Kidney (tissue), 14 donors: Measurements from ENCODE around the gene PPM1E. TPM values are rescaled to one million over a fixed set of nuclear protein-coding genes. Genes with fewer than 3 reads are reported as not detected.

Experiments used
- DNase-seq, 5 donors: peaks; one replicate each; pipeline ENCODE4 v3.0.0-alpha.2; 2013 to 2020
- FAIRE-seq: peaks from 2 replicates; lab custom pipeline; 2012; peaks lifted over from hg19 to GRCh38; lab: Jason Lieb, UNC
- H3K27ac ChIP-seq, 2 donors: one replicate each; pipeline ENCODE4 v1.7.0; 2013; ENCODE audit warnings: low read depth in 2 of 2, low read length in 2 of 2, inconsistent platforms in 1 of 2
- H3K27me3 ChIP-seq: one replicate; pipeline ENCODE4 v1.7.1; 2013; ENCODE audit warnings: low read length, inconsistent platforms; ENCODE audit not compliant: control insufficient read depth, insufficient read depth
- H3K36me3 ChIP-seq, 3 donors: one replicate each; pipeline versions ENCODE4 v1.7.0 to v1.7.1; 2013; ENCODE audit warnings: low read length in 3 of 3, control low read depth in 1 of 3, inconsistent platforms in 1 of 3; ENCODE audit not compliant: insufficient read depth in 3 of 3, control insufficient read depth in 2 of 3
- H3K4me1 ChIP-seq, 3 donors: one replicate each; pipeline versions ENCODE4 v1.7.0 to v1.7.1; 2013; ENCODE audit warnings: low read length in 3 of 3, inconsistent platforms in 1 of 3, low read depth in 1 of 3; ENCODE audit not compliant: control insufficient read depth in 2 of 3, insufficient read depth in 2 of 3
- H3K4me3 ChIP-seq, 3 donors: one replicate each; pipeline versions ENCODE4 v1.7.0 to v1.8.1; 2013; ENCODE audit warnings: low read length in 3 of 3, control low read depth in 1 of 3, inconsistent platforms in 1 of 3
- H3K9ac ChIP-seq, 3 donors: one replicate each; pipeline versions ENCODE4 v1.7.0 to v1.7.1; 2013; ENCODE audit warnings: low read length in 3 of 3, control low read depth in 1 of 3, inconsistent platforms in 1 of 3
- H3K9me3 ChIP-seq, 3 donors: one replicate each; pipeline versions ENCODE4 v1.7.0 to v1.7.1; 2013; ENCODE audit warnings: low read length in 3 of 3, control low read depth in 1 of 3, inconsistent platforms in 1 of 3; ENCODE audit not compliant: control insufficient read depth in 2 of 3, insufficient read depth in 1 of 3
- intact Hi-C: fragments of 100-400 bp; cut with DNase I; formaldehyde crosslinking; loops from one replicate; pipeline ENCODE4 v1.11.1; 2022
- polyA plus RNA-seq: library from polyadenylated mRNA; stranded (reverse); fragments of 350-450 nt; fragmentation: Illumina TruSeq; extraction: RNeasy Lipid Tissue Mini Kit (QIAGEN cat#74804); gene quantifications from one replicate; pipeline ENCODE4 v1.2.3, GENCODE V29; 2014; ENCODE audit warnings: low read depth, low replicate concordance; ENCODE audit not compliant: insufficient read depth
- total RNA-seq: library from RNA; stranded (reverse); fragmentation: NEBNext Ultra II Directional; extraction: Animal tissue kit (Norgen Biotek cat#: 25700); gene quantifications from one replicate; pipeline ENCODE4 v1.2.1, GENCODE V29; 2021
- TF ChIP-seq, protein P1 (sequence below): IDR thresholded peaks from 3 replicates; pipeline ENCODE4 v1.5.1; 2012; ENCODE audit warnings: mild to moderate bottlenecking, moderate library complexity, borderline replicate concordance; ENCODE audit not compliant: insufficient read depth; ENCODE audit errors: extremely low read depth
- donor health status: control.
- donor health status: control.
- donor health status: control.
- donor health status: control.
- donor health status: control.
- donor health status: DM: yes; HTN: yes; CAD: no.
- donor health status: Normal renal cell carcinoma (clear cell type).

PPM1E gene
- total and polyA plus RNA-seq, 2 donors from 2014 or later = 0.47 to 0.82 TPM

- Histone ChIP-seq H3K27me3 (no peaks in the 10 kb centered on the region), H3K9me3 (peaks cover 0 to 8% (median 0%) of the 10 kb centered on the region in 3 donors), H3K27ac (no peak overlapping the region), H3K4me3 (no peak overlapping the region), H3K4me1 (no peaks in the 10 kb centered on the region), H3K9ac (no peak overlapping the region), H3K36me3 (no peaks in the 10 kb centered on the region)
- intact Hi-C loops = no loop called here
- no peak for DNase-seq
- FAIRE-seq = no peak
- TF ChIP-seq, protein P1, sequence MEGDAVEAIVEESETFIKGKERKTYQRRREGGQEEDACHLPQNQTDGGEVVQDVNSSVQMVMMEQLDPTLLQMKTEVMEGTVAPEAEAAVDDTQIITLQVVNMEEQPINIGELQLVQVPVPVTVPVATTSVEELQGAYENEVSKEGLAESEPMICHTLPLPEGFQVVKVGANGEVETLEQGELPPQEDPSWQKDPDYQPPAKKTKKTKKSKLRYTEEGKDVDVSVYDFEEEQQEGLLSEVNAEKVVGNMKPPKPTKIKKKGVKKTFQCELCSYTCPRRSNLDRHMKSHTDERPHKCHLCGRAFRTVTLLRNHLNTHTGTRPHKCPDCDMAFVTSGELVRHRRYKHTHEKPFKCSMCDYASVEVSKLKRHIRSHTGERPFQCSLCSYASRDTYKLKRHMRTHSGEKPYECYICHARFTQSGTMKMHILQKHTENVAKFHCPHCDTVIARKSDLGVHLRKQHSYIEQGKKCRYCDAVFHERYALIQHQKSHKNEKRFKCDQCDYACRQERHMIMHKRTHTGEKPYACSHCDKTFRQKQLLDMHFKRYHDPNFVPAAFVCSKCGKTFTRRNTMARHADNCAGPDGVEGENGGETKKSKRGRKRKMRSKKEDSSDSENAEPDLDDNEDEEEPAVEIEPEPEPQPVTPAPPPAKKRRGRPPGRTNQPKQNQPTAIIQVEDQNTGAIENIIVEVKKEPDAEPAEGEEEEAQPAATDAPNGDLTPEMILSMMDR = no peak
Observed at GRCh38 chr17:58886514-58886913, 130.9 kb downstream of the PPM1E start.

DNA sequence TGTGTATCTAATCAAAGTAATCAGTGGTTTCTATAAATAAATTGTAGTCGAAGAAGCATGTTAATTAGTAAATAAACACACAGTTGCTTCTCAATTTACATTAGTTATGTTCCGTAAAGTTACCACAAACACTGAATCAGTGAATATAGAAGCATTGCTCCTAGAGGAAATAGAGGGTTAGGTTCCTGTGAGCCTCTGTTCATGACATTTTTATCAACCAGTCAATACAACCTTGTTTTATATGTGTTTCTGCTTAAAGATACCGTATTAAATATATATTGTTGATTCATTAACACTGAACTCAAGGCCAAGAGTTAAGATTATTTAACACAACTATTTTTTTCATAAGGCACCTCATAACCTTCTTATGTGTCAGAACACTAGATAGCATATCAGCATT is 134.3 kb downstream of the PPM1E start:
- H3K9me3 ChIP-seq = peaks cover 0 to 14% (median 0%) of the 10 kb centered on the region in 3 donors
- no peak overlapping the region for H3K27ac ChIP-seq
- H3K4me1 ChIP-seq = no peaks in the 10 kb centered on the region
- TF ChIP-seq, protein P1 = no peak
- H3K36me3 ChIP-seq = no peaks in the 10 kb centered on the region
- H3K27me3 ChIP-seq = no peaks in the 10 kb centered on the region
- FAIRE-seq = no peak
- intact Hi-C loops = no loop called here
- H3K9ac ChIP-seq = no peak overlapping the region
- no peak for DNase-seq
- H3K4me3 ChIP-seq = no peak overlapping the region

DNA sequence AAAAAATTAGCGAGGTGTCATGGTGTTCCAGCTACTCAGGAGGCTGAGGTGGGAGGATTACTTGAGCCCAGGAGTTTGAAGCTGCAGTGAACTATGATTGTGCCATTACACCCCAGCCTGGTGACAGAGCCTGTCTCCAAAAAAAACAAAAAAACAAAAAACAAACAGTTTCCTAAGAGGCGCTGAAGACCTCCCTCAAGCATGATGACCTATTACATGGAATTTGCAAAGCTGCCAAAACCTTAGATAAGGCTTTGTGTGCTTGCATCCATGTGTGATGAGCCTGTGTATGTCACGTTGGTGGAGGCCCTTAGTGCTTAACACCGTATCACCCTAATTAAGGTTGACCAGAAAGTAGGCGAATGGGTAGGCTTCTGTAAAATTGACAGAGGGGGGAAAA is 143.5 kb downstream of the PPM1E start:
- H3K4me3 ChIP-seq = no peak overlapping the region
- no peaks in the 10 kb centered on the region for H3K27me3 ChIP-seq
- H3K4me1 ChIP-seq = no peaks in the 10 kb centered on the region
- DNase-seq (no peak), FAIRE-seq (no peak)
- H3K36me3 ChIP-seq = no peaks in the 10 kb centered on the region
- no peak overlapping the region for H3K9ac ChIP-seq
- intact Hi-C loops = no loop called here
- H3K27ac ChIP-seq = no peak overlapping the region
- peaks cover 0 to 2% (median 0%) of the 10 kb centered on the region in 3 donors for H3K9me3 ChIP-seq
- TF ChIP-seq, protein P1 = no peak

DNA sequence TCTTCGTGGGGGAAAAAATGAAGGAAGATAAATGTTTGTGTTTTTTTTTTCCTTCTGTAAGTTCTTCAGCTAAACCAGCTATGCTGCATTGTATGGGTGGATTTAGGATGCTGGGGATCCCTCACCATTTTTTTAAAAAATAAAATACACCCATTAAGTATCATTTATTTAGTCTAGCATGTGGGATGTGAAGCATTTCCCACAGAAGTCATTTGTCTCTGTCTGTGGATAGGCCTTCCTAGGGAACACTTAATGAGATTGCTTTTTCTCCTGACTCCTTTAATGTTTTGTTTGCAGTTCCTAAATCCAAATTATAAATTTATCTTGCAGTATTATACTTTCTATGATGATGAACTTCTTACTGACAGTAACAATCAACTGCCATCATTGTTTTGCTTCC is 146.7 kb downstream of the PPM1E start:
- Histone ChIP-seq H3K4me3 (no peak overlapping the region), H3K9me3 (peaks cover 0 to 4% (median 3%) of the 10 kb centered on the region in 3 donors), H3K27me3 (no peaks in the 10 kb centered on the region), H3K36me3 (no peaks in the 10 kb centered on the region), H3K9ac (no peak overlapping the region), H3K27ac (no peak overlapping the region), H3K4me1 (no peaks in the 10 kb centered on the region)
- FAIRE-seq (no peak), DNase-seq (no peak)
- TF ChIP-seq, protein P1 = no peak
- intact Hi-C loops = no loop called here
